H1 (cell line): ENCODE data around the gene PRKAG1. TPM values are rescaled to one million over a fixed set of nuclear protein-coding genes. Genes with fewer than 3 reads are reported as not detected.

ENCODE experiments used
- BACH1 ChIP-seq: IDR thresholded peaks from 2 replicates; pipeline ENCODE4 v1.6.1; 2012; ENCODE audit warnings: low read length, improper control_type of control experiment
- BCL11A ChIP-seq, 2 experiments: IDR thresholded peaks; one replicate each; pipeline ENCODE4 v1.6.1; 2011; ENCODE audit warnings: low read depth in 2 of 2, low read length in 2 of 2, mild to moderate bottlenecking in 2 of 2
- HDAC6 ChIP-seq: IDR thresholded peaks from one replicate; pipeline ENCODE4 v1.7.1; 2012; ENCODE audit warnings: low read depth, mild to moderate bottlenecking, inconsistent platforms, low read length, moderate library complexity
- JUND ChIP-seq: IDR thresholded peaks from 2 replicates; pipeline ENCODE4 v1.6.1; 2011; ENCODE audit warnings: mild to moderate bottlenecking, improper control_type of control experiment, low read length
- NRF1 ChIP-seq: IDR thresholded peaks from 2 replicates; pipeline ENCODE4 v1.6.1; 2011; ENCODE audit warnings: mild to moderate bottlenecking, low read depth, low read length, improper control_type of control experiment
- RBBP5 ChIP-seq: IDR thresholded peaks from 2 replicates; pipeline ENCODE4 v1.7.1; 2012; ENCODE audit warnings: low read depth, mild to moderate bottlenecking, inconsistent platforms, low read length, moderate library complexity, borderline replicate concordance
- RNF2 ChIP-seq: fragments of 200-900, 300-1000 bp; sonication (generic); IDR thresholded peaks from 2 replicates; pipeline ENCODE4 v1.7.1; 2016; ENCODE audit warnings: borderline replicate concordance, low read depth, mild to moderate bottlenecking, antibody characterized with exemption, low read length; ENCODE audit not compliant: poor library complexity, severe bottlenecking; ENCODE audit errors: missing control alignments
- TEAD4 ChIP-seq: IDR thresholded peaks from 2 replicates; pipeline ENCODE4 v1.6.1; 2012; ENCODE audit warnings: low read depth, low read length, inconsistent platforms, mixed read lengths
- polyA plus RNA-seq, 7 experiments: library from polyadenylated mRNA; depleted of rRNA in 3 of 7; stranded (reverse) in 5 of 7; unstranded in 2 of 7; fragments of >200 nt in 5 of 7; fragments of 200-250 nt in 2 of 7; gene quantifications; 1 replicate in 5 of 7; 2 replicates in 1 of 7; 4 replicates in 1 of 7; pipeline versions ENCODE4 v1.2.1 to v1.2.3, GENCODE V29; 2011 to 2013; ENCODE audit warnings: missing spikeins in 2 of 7, mixed read lengths in 2 of 7
- total RNA-seq: library from RNA; stranded (reverse); fragmentation: NEBNext Ultra II Directional; extraction: Animal tissue kit (Norgen Biotek cat#: 25700); gene quantifications from 2 replicates; pipeline ENCODE4 v1.2.1, GENCODE V29; 2021
- TF ChIP-seq, protein P1 (sequence below): IDR thresholded peaks from 2 replicates; pipeline ENCODE4 v1.6.1; 2012; ENCODE audit warnings: low read length, inconsistent platforms

PRKAG1 gene
- total and polyA plus RNA-seq, 2 of the 8 experiments (the other 6 are each of a cell fraction or from before 2014, with no cell fraction given) = 38.6 to 57.5 TPM

DNA sequence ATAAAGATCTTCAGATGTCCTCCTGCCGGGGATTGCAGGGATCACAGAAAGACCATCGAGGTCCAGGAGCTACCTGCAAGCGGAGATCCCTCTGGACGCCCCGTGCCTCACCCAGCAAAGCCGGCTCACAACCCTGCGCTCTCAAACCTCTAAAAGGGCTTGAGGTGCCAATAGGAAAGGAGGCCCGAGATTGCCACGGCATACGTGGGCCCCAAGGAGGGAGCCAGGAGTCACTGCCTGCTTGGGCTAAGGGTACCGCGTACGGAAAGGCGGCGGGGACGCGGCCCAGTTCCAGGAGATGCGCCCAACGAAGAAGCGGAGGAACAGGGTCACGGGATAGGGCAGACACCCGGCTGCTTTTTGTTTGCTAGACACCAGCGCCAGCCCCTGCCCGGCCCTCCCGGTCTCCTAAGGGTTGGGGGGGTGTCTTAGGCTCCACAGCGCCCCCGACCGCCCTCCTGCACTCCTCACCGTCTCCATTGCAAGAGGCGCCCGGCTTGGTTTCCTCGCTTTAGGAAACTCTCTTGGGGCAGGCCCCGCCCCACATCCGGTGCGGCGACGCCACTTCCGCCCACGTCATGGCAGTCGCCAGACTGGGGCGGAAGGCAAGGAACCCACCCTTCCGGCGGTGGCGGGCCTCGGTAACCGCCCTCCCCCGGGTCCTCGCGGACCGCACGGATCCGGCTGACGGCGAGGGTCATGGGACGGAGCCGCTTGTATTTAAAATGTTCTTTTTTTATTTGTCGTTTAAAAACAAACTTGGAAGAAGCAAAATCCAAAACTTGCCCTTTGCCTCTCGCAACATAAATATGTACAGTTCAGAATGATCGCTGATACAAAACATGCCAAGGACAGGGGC lies at the start of gene PRKAG1 (continued):
- 0 out of 2 replicates have a peak, but pooled peaks have one; percentile 38 for TF ChIP-seq JUND
- TF ChIP-seq, protein P1, sequence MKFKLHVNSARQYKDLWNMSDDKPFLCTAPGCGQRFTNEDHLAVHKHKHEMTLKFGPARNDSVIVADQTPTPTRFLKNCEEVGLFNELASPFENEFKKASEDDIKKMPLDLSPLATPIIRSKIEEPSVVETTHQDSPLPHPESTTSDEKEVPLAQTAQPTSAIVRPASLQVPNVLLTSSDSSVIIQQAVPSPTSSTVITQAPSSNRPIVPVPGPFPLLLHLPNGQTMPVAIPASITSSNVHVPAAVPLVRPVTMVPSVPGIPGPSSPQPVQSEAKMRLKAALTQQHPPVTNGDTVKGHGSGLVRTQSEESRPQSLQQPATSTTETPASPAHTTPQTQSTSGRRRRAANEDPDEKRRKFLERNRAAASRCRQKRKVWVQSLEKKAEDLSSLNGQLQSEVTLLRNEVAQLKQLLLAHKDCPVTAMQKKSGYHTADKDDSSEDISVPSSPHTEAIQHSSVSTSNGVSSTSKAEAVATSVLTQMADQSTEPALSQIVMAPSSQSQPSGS = no peak
- peak; percentile 10; the same call in 1 of the 2 replicates for TF ChIP-seq NRF1
- TF ChIP-seq BCL11A (IDR thresholded peaks at IDR 0.05; ENCODE audit: low read depth in 2 of 2, low read length in 2 of 2) = no peak
- TF ChIP-seq RNF2 = no peak
- no peak; the same call in 1 of the 2 replicates for TF ChIP-seq RBBP5
- TF ChIP-seq BACH1 = no peak
- no peak for TF ChIP-seq TEAD4
- TF ChIP-seq HDAC6 = no peak
